OCI-M1 (cell line): Measurements from ENCODE around the gene VAV1.
"Not testable (repeated sequence)": the region's sequence is repeated elsewhere in the genome, so short reads cannot be mapped to it uniquely, and the experiment has no call there.

Experiments used
- DNase-seq: peaks from one replicate; lab custom pipeline; 2025; lab: John Stamatoyannopoulos, UW

VAV1 gene

GRCh38 chr19:6737873-6738786 is 34.4 kb upstream of the VAV1 start:
- peak; percentile 88 for DNase-seq

GRCh38 chr19:6738787-6739389 is 33.6 kb upstream of the VAV1 start:
- DNase-seq = no peak

DNA sequence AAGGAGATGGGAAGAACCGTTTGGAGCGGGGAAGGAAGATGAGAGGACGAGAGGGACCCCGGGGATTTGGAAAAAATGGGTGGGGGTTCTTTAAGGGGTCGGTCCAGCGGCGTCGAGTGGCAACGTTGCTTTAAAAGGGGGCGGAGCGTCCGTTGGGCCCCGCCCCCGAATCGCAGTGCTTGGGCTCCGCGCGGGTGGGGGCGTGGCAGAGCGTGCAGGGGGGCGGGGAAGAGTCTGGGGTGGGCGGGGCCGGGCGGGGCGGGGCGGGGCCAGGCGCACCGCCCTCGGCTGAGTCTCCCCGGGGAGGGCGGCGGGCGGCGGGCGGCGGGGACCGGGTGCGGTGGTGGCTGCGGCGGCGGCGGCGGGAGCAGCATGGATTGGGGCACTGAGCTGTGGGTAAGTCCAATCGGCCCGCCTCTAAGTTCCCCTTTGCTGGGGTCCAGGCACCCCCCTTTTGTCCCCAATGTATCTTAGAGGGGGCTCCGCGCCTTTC is 33.1 kb upstream of the VAV1 start, which contains the start of gene TRIP10:
Gene TRIP10, plus strand, starts transcription at position 291 of the 493 bp plus-strand sequence. Its CDS starts 82 bp downstream, at position 373.
- peak; percentile 84 for DNase-seq

GRCh38 chr19:6739883-6740588 is 32.5 kb upstream of the VAV1 start:
- peak; percentile 40 for DNase-seq

DNA sequence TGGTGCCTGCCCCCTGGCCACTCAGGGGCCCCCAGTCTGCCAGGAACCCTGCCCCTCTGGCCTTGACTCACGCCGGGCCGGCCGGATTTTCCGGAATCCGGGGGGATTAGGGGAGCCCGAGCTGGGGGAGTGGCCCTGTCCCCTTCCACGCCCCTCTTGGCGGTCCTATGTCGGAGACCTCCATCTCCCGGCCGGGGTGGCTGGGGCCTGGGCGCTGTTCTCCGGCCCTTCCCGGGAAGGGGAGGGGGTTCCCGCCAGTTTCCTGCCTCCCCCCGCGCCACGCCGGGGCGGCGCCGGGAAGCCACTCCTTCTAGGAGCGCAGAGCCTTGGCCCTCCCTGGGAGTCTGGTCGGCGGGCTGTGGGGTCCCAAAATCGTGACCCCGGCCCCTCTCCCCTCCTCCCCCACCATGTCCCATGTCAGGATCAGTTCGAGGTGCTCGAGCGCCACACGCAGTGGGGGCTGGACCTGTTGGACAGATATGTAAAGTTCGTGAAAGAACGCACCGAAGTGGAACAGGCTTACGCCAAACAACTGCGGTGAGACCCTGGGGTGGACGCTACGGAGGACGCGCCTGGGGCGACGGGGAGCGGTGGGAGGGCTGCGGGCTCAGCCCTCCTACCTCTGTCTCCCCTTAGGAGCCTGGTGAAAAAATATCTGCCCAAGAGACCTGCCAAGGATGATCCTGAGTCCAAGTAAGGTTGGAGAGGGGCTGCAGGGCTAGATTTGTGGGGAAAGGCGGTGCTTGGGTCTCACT is 31.7 kb upstream of the VAV1 start:
- DNase-seq = no peak

DNA sequence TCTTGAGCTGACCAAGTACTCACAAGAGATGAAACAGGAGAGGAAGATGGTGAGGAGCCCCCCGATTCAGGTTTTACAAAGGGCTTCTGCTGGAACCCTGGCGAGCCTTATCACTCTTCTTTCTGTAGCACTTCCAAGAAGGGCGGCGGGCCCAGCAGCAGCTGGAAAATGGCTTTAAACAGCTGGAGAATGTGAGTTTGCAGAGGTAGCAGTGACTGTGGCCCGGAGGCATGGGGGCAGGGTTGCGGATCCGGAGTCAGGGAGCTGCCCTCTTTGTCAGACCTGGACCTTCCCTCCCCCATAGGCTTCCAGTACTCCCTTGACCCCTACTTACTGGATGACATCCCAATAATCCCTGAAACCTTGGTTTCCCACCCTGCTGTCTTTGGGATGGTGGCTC is 29.4 kb upstream of the VAV1 start:
- no peak for DNase-seq

- no peak for DNase-seq
These were observed 28.7 kb upstream of the VAV1 start for GRCh38 chr19:6743714-6744380.

GRCh38 chr19:6744381-6745301 is 27.9 kb upstream of the VAV1 start:
- DNase-seq = no peak

DNA sequence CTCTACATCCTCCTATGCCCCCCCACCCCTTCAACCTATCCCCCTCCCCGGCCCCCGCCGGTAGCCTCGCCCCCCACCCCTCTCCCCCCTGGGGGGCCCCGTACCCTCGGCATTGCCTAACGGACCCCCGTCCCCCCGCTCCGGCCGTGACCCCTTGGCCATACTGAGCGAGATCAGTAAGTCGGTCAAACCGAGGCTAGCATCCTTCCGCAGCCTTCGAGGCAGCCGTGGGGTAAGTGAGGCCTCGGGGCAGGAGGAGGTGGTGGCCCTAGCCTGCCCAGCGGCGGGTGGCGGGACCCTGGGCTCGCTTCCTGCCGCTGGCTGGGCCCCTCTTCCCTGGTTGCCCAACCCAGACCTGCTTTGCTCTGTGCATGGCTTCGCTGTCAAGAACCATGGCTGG is 26.5 kb upstream of the VAV1 start:
- DNase-seq = no peak

- not testable (repeated sequence) for DNase-seq
These were observed 24.0 kb upstream of the VAV1 start for GRCh38 chr19:6748543-6748942.

GRCh38 chr19:6750062-6750461 is 22.4 kb upstream of the VAV1 start:
- DNase-seq = no peak

- DNase-seq = no peak
These were observed 21.3 kb upstream of the VAV1 start for GRCh38 chr19:6751189-6751588.

DNA sequence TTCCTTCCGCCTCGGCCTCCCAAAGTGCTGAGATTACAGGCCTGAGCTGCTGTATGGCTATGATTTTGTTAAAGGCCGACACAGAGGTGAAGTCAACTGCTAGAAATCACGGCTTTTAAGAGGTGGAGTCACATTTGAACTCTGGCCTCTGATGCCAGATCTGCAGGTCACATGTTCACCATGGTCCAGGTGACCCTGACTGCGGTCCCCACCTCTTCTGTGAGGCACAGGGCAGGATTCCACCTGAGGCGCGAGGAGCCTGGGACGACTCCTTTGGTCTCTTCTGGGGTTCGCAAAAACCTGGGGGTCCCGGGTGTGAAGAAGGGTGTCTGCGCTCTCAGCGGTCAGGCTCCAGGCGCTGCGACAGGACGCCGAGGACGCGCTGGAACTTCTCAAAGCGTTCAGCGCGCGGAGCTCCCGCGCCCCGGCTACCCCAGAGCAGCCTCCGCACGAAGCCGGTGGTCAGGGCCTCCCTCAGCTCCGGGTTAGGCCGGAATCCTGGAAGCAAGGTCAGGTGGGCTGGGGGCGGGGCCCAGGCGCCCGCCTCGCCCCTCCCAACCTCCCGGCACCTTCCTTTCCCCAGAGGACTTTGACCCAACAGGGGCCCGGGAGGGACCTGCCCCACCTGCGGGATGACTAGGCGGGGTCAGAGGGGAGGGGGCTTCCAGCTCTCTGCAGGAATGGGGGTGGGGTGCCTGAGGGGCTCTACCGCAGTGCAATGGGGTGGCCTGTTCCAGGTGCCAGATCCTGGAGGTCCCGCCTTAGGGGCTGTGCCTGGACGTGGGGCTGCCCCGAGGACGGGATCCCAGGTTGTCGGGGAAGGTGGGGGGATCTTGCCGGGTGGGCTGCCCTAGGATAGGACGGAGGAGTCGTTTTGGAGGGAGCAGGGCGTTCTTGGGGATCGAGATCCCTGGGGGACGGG is 20.0 kb upstream of the VAV1 start:
- DNase-seq = no peak

GRCh38 chr19:6753178-6754031 is 19.1 kb upstream of the VAV1 start:
- DNase-seq = peak; percentile 94

- no peak for DNase-seq
These were observed 18.4 kb upstream of the VAV1 start for GRCh38 chr19:6754136-6754535.

- DNase-seq = no peak
These were observed 17.6 kb upstream of the VAV1 start for GRCh38 chr19:6754653-6755463.

- DNase-seq = no peak
These were observed 11.9 kb upstream of the VAV1 start for GRCh38 chr19:6760606-6761005.
